GM12878 (cell line): Measurements from ENCODE around the gene GMDS. TPM values are rescaled to one million over a fixed set of nuclear protein-coding genes. Genes with fewer than 3 reads are reported as not detected.

Experiments
- ATAC-seq: fragments of 200-7000 bp; cut with Tn5 transposase; 3 replicates; pipeline ENCODE4 v1.9.1; 2020; ENCODE audit warnings: mild to moderate bottlenecking, moderate library complexity
- BruUV-seq: library from RNA; stranded (reverse); fragments of 400-500 nt; replicated peaks from 2 replicates; lab custom pipeline; 2021; lab: Mats Ljungman, UMichigan
- CTCF ChIA-PET: fragments of 300-600 bp; sonication (Branson Sonifier 250); formaldehyde crosslinking; extraction: SDS; loops from one replicate; lab custom pipeline; 2021; ENCODE audit warnings: inconsistent platforms; lab: Yijun Ruan, JAX
- POLR2A ChIA-PET: fragments of 350-600 bp; formaldehyde crosslinking; extraction: SDS; loops from one replicate; lab custom pipeline; 2021; ENCODE audit warnings: inconsistent platforms; lab: Charles Lee
- RAD21 ChIA-PET: fragments of 300-600 bp; sonication (Branson Sonifier 250); formaldehyde crosslinking; loops from one replicate; lab custom pipeline; 2023; ENCODE audit warnings: antibody characterized with exemption; ENCODE audit not compliant: unreplicated experiment; lab: Charles Lee
- SMC1A ChIA-PET: fragments of 300-600 bp; sonication (Branson Sonifier 250); formaldehyde crosslinking; loops from one replicate; lab custom pipeline; 2023; ENCODE audit not compliant: unreplicated experiment, uncharacterized antibody; lab: Charles Lee
- DNase-seq: peaks from one replicate; pipeline ENCODE4 v3.0.0-alpha.2; 2011; ENCODE audit warnings: low read depth, low spot score
- FAIRE-seq: peaks from 3 replicates; lab custom pipeline; 2011; peaks lifted over from hg19 to GRCh38; lab: Jason Lieb, UNC
- H2AFZ ChIP-seq: 2 replicates; pipeline ENCODE4 v1.6.0; 2011; ENCODE audit warnings: low read depth, low read length, control low read depth; ENCODE audit not compliant: control insufficient read depth
- H3K27ac ChIP-seq: 2 replicates; pipeline ENCODE4 v1.5.1; 2011; ENCODE audit warnings: control low read depth; ENCODE audit not compliant: control insufficient read depth, insufficient read depth
- H3K27me3 ChIP-seq, 2 experiments: replicated peaks in 1 of 2; 2 replicates each; pipeline versions ENCODE4 v1.6.0 to v1.6.1; 2011; ENCODE audit warnings: low read length in 1 of 2; ENCODE audit not compliant: control insufficient read depth in 2 of 2, insufficient read depth in 2 of 2
- H3K36me3 ChIP-seq, 2 experiments: 2 replicates each; pipeline ENCODE4 v1.5.1; 2011; ENCODE audit warnings: low read length in 1 of 2; ENCODE audit not compliant: control insufficient read depth in 2 of 2, insufficient read depth in 2 of 2
- H3K4me1 ChIP-seq: 2 replicates; pipeline ENCODE4 v1.6.1; 2011; ENCODE audit warnings: mild to moderate bottlenecking, low read length, moderate library complexity, mixed read lengths; ENCODE audit not compliant: control insufficient read depth, insufficient read depth
- H3K4me2 ChIP-seq: 2 replicates; pipeline ENCODE4 v1.6.0; 2011; ENCODE audit warnings: control low read depth; ENCODE audit not compliant: control insufficient read depth, insufficient read depth
- H3K4me3 ChIP-seq: fragments of 200-600 bp; sonication (generic); 2 replicates; pipeline ENCODE4 v1.5.1; 2016
- H3K79me2 ChIP-seq: 2 replicates; pipeline ENCODE4 v1.6.0; 2011; ENCODE audit warnings: low read length; ENCODE audit not compliant: control insufficient read depth, insufficient read depth
- H3K9ac ChIP-seq: 2 replicates; pipeline ENCODE4 v1.8.0; 2011; ENCODE audit warnings: low read length, control low read depth, mixed read lengths; ENCODE audit not compliant: control insufficient read depth, insufficient read depth
- H3K9me3 ChIP-seq: replicated peaks from 3 replicates; pipeline ENCODE4 v1.5.1; 2011; ENCODE audit warnings: mild to moderate bottlenecking, low read length; ENCODE audit not compliant: control insufficient read depth, insufficient read depth
- H4K20me1 ChIP-seq: 2 replicates; pipeline ENCODE4 v1.6.0; 2011; ENCODE audit not compliant: control insufficient read depth, insufficient read depth
- CREM ChIP-seq: IDR thresholded peaks from 2 replicates; pipeline ENCODE4 v1.6.1; 2014; ENCODE audit warnings: antibody characterized with exemption, low read depth
- KAT2A ChIP-seq: conservative IDR thresholded peaks from 2 replicates; pipeline ENCODE4 v1.6.1; 2011; ENCODE audit warnings: low read depth, low read length; ENCODE audit not compliant: control insufficient read depth
- KDM1A ChIP-seq: fragments of 200-600 bp; sonication (generic); IDR thresholded peaks from 2 replicates; pipeline ENCODE4 v1.6.1; 2016; ENCODE audit warnings: borderline replicate concordance
- MLLT1 ChIP-seq: fragments of 450-650 bp; IDR thresholded peaks from 2 replicates; pipeline ENCODE4 v1.6.1; 2016; ENCODE audit warnings: mild to moderate bottlenecking
- PAX5 ChIP-seq: IDR thresholded peaks from 2 replicates; pipeline ENCODE4 v1.6.1; 2011; ENCODE audit warnings: low read depth, low read length, borderline replicate concordance
- PAX8 ChIP-seq: fragments of 450-650 bp; IDR thresholded peaks from 2 replicates; pipeline ENCODE4 v1.6.1; 2017; ENCODE audit warnings: mild to moderate bottlenecking, moderate library complexity
- POLR2AphosphoS2 ChIP-seq: IDR thresholded peaks from 2 replicates; pipeline ENCODE4 v1.6.1; 2011; ENCODE audit warnings: low read depth, mild to moderate bottlenecking, low read length, improper control_type of control experiment, moderate library complexity
- SIN3A ChIP-seq: IDR thresholded peaks from 2 replicates; pipeline ENCODE4 v1.6.1; 2012; ENCODE audit warnings: low read depth, low read length, improper control_type of control experiment
- STAT3 ChIP-seq: IDR thresholded peaks from 2 replicates; pipeline ENCODE4 v1.6.1; 2011; ENCODE audit warnings: low read depth, low read length, improper control_type of control experiment
- WRNIP1 ChIP-seq: IDR thresholded peaks from 2 replicates; pipeline ENCODE4 v1.6.1; 2011; ENCODE audit warnings: low read depth, low read length, improper control_type of control experiment, borderline replicate concordance
- YY1 ChIP-seq: IDR thresholded peaks from 2 replicates; pipeline ENCODE4 v1.6.1; 2011; ENCODE audit warnings: low read depth, mild to moderate bottlenecking, low read length
- ZBTB40 ChIP-seq: fragments of 450-650 bp; IDR thresholded peaks from 2 replicates; pipeline ENCODE4 v1.6.1; 2016; ENCODE audit warnings: mild to moderate bottlenecking, moderate library complexity, borderline replicate concordance
- ZNF592 ChIP-seq: fragments of 450-650 bp; IDR thresholded peaks from 2 replicates; pipeline ENCODE4 v1.6.1; 2017; ENCODE audit warnings: mild to moderate bottlenecking, moderate library complexity
- ZSCAN29 ChIP-seq: fragments of 450-650 bp; IDR thresholded peaks from 2 replicates; pipeline ENCODE4 v1.6.1; 2017; ENCODE audit warnings: mild to moderate bottlenecking, moderate library complexity
- WGBS: methylation state at CpG from one replicate; pipeline ENCODE4 v1.1.6; 2016; ENCODE audit warnings: low lambda C conversion rate; ENCODE audit not compliant: insufficient replicate concordance, insufficient coverage; ENCODE audit errors: missing lambda C conversion rate; 5-methylcytosine and 5-hydroxymethylcytosine counted together
- in situ Hi-C: fragments of 300-500 bp; cut with MboI; formaldehyde crosslinking; loops from 9 replicates; pipeline ENCODE4 v1.14.3; 2018; ENCODE audit warnings: mixed read lengths
- intact Hi-C: fragments of 100-400 bp; cut with micrococcal nuclease; formaldehyde crosslinking; loops from one replicate; pipeline ENCODE4 v1.14.2; 2022; ENCODE audit not compliant: unreplicated experiment
- polyA plus RNA-seq, 11 experiments: library from polyadenylated mRNA; depleted of rRNA in 4 of 11; unstranded in 6 of 11; stranded (reverse) in 5 of 11; fragments of >200 nt; fragmentation: Nextera tagmentation in 4 of 11; fragmentation: Illumina TruSeq in 1 of 11; extraction: Ambion mirVana in 4 of 11; extraction: Trizol in 1 of 11; gene quantifications; 1 replicate in 1 of 11; 2 replicates in 10 of 11; pipeline versions ENCODE4 v1.2.1 to v1.2.3, GENCODE V29; 2011 to 2016; ENCODE audit warnings: inconsistent platforms in 2 of 11, missing spikeins in 2 of 11, low read depth in 1 of 11
- total RNA-seq, 4 experiments: library from RNA; depleted of rRNA in 3 of 4; stranded (reverse); fragments of >200 nt in 3 of 4; fragmentation: Illumina TruSeq in 1 of 4; extraction: Trizol in 1 of 4; gene quantifications; 2 replicates each; pipeline versions ENCODE4 v1.2.1 to v1.2.3, GENCODE V29; 2013 to 2021

The GMDS gene
- total and polyA plus RNA-seq, 10 of the 15 experiments (the other 5 are each of a cell fraction or from before 2014, with no cell fraction given), result 0.61 to 53.8 (median 29.3) TPM

- TF ChIP-seq ZNF592, result no peak
- no peak for TF ChIP-seq ZSCAN29
- no peak for TF ChIP-seq STAT3
- peak; percentile 85; the same call in 1 of the 2 replicates for TF ChIP-seq POLR2AphosphoS2
- TF ChIP-seq CREM, result peak; percentile 67; the same call in 1 of the 2 replicates
- no peak for TF ChIP-seq KAT2A
- no peak for TF ChIP-seq KDM1A
- TF ChIP-seq PAX5, result 0 out of 2 replicates have a peak, but pooled peaks have one; percentile 2
- TF ChIP-seq PAX8, result no peak
Observed at GRCh38 chr6:2245103-2245876, at the start of gene GMDS (continued).

DNA sequence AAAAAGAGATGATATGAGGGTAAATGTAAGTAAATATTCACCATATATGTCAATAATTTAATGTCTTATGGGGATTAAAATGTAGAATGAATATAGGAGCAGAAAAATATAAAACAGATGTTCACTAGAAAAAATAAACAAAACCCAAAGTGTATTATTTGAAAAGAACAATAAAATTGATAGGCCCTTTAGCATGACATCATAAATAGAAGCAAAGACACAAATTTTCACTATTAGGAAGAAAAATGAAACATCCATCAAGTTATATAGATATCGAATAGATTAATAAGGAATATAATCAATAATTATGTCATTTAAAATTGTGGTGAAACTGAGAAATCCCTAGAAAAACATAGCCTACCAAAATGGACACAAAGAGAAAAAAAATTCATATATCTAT is 40.1 kb upstream of the GMDS start:
- no peaks in the 10 kb centered on the region for H3K27me3 ChIP-seq
- H3K4me1 ChIP-seq, result no peaks in the 10 kb centered on the region
- no peak overlapping the region for H3K27ac ChIP-seq
- no peak overlapping the region for H2AFZ ChIP-seq
- no peaks in the 10 kb centered on the region for H3K36me3 ChIP-seq
- ChIA-PET SMC1A (no interaction called here), POLR2A (no interaction called here), RAD21 (no interaction called here), CTCF (interaction anchor here (0.6 kb wide), 1 partner anchor 465 kb away, joined by 3 read pairs; no protein-coding TSS in a partner anchor)
- H4K20me1 ChIP-seq, result no peaks in the 10 kb centered on the region
- intact Hi-C loops (no loop called here), in situ Hi-C loops (no loop called here)
- no TSS peak for BruUV-seq
- no peak overlapping the region for H3K4me2 ChIP-seq
- FAIRE-seq, result no peak
- no peak for ATAC-seq
- H3K4me3 ChIP-seq, result no peak overlapping the region
- no peaks in the 10 kb centered on the region for H3K79me2 ChIP-seq
- no peaks in the 10 kb centered on the region; the same call in 1 of the 3 replicates for H3K9me3 ChIP-seq
- WGBS, result 100% methylated on average over 1 of the region's 1 CpG
- no peak for DNase-seq
- H3K9ac ChIP-seq, result no peak overlapping the region
- TF ChIP-seq ZBTB40 (no peak), YY1 (no peak), MLLT1 (no peak), SIN3A (no peak), WRNIP1 (no peak)
